HepG2 (cell line): Measurements from ENCODE around the gene PRKN. TPM values are rescaled to one million over a fixed set of nuclear protein-coding genes. Genes with fewer than 3 reads are reported as not detected.
A peak's percentile ranks its signal among the peaks of the same experiment; 100 is the strongest.

ENCODE experiments used
- ATAC-seq: fragments of 200-7000 bp; cut with Tn5 transposase; 3 replicates; pipeline ENCODE4 v1.9.1; 2020; ENCODE audit warnings: mild to moderate bottlenecking, moderate library complexity
- BruUV-seq: library from RNA; stranded (reverse); fragments of 400-500 nt; replicated peaks from 2 replicates; lab custom pipeline; 2021; lab: Mats Ljungman, UMichigan
- CTCF ChIA-PET: fragments of 300-600 bp; formaldehyde crosslinking; extraction: SDS; loops from one replicate; lab custom pipeline; 2021; ENCODE audit warnings: low total read pairs, inconsistent platforms, low intra/inter-chr PET ratio; lab: Yijun Ruan, JAX
- POLR2A ChIA-PET: fragments of 350-600 bp; sonication (Branson Sonifier 250); formaldehyde crosslinking; loops from one replicate; lab custom pipeline; 2020; ENCODE audit warnings: antibody characterized with exemption, inconsistent platforms; lab: Yijun Ruan, JAX
- DNase-seq: peaks from one replicate; pipeline ENCODE4 v3.0.0-alpha.2; 2015; ENCODE audit warnings: low spot score
- FAIRE-seq: peaks from 3 replicates; lab custom pipeline; 2011; peaks lifted over from hg19 to GRCh38; lab: Jason Lieb, UNC
- H2AFZ ChIP-seq: one replicate; pipeline ENCODE4 v1.6.1; 2011; ENCODE audit warnings: low read length, inconsistent platforms
- H3K27ac ChIP-seq: fragments of 300-600 bp; 3 replicates; pipeline ENCODE4 v1.8.0; 2011; ENCODE audit warnings: mixed run types, mild to moderate bottlenecking, mixed read lengths, low read length, inconsistent platforms; ENCODE audit not compliant: insufficient read depth; ENCODE audit errors: extremely low read length
- H3K27me3 ChIP-seq, 2 experiments: fragments of 200-600 bp in 1 of 2; 2 replicates in 1 of 2; 3 replicates in 1 of 2; pipeline versions ENCODE4 v1.6.0 to v1.8.0; 2011; ENCODE audit warnings: low read length in 2 of 2, mild to moderate bottlenecking in 2 of 2, moderate library complexity in 2 of 2, inconsistent platforms in 1 of 2; ENCODE audit not compliant: insufficient read depth in 2 of 2, control insufficient read depth in 1 of 2
- H3K36me3 ChIP-seq, 2 experiments: fragments of 200-600 bp in 1 of 2; replicated peaks in 1 of 2; 2 replicates in 1 of 2; 3 replicates in 1 of 2; pipeline versions ENCODE4 v1.5.1 to v1.8.0; 2011; ENCODE audit warnings: low read length in 2 of 2, inconsistent platforms in 1 of 2; ENCODE audit not compliant: insufficient read depth in 2 of 2, control insufficient read depth in 1 of 2
- H3K4me1 ChIP-seq: 2 replicates; pipeline ENCODE4 v1.5.1; 2012; ENCODE audit warnings: low read length, inconsistent platforms; ENCODE audit not compliant: insufficient read depth
- H3K4me2 ChIP-seq: 2 replicates; pipeline ENCODE4 v1.6.0; 2011; ENCODE audit warnings: low read depth, low read length, inconsistent platforms
- H3K4me3 ChIP-seq, 3 experiments: fragments of 200-600 bp in 1 of 3; sonication (generic), shearing (Covaris generic) in 1 of 3; replicated peaks in 1 of 3; 2 replicates each; pipeline ENCODE4 v1.5.1; 2011 to 2016; ENCODE audit warnings: low read length in 3 of 3, inconsistent platforms in 2 of 3, low read depth in 2 of 3, mild to moderate bottlenecking in 2 of 3, control low read depth in 1 of 3, mixed read lengths in 1 of 3; ENCODE audit not compliant: insufficient read depth in 1 of 3
- H3K79me2 ChIP-seq: one replicate; pipeline ENCODE4 v1.6.1; 2011; ENCODE audit warnings: low read length, inconsistent platforms; ENCODE audit not compliant: insufficient read depth
- H3K9ac ChIP-seq: 2 replicates; pipeline ENCODE4 v1.6.0; 2011; ENCODE audit warnings: mild to moderate bottlenecking, low read depth, low read length, inconsistent platforms; ENCODE audit not compliant: insufficient read depth
- H3K9me3 ChIP-seq: 2 replicates; pipeline ENCODE4 v1.5.1; 2012; ENCODE audit warnings: mild to moderate bottlenecking, low read length
- H4K20me1 ChIP-seq: 2 replicates; pipeline ENCODE4 v1.6.0; 2011; ENCODE audit warnings: inconsistent platforms, mild to moderate bottlenecking, low read length, moderate library complexity; ENCODE audit not compliant: insufficient read depth
- FOXP1 ChIP-seq, 2 experiments: fragments of 450-650 bp in 1 of 2; IDR thresholded peaks; 2 replicates each; pipeline ENCODE4 v1.6.1; 2017 to 2018; ENCODE audit warnings: antibody characterized with exemption in 1 of 2
- GATAD2A ChIP-seq: IDR thresholded peaks from 2 replicates; pipeline ENCODE4 v1.6.1; 2016
- IRF2 ChIP-seq: IDR thresholded peaks from 2 replicates; pipeline ENCODE4 v1.6.1; 2018; ENCODE audit warnings: missing genetic modification reagents, missing compliant biosample characterization
- MBD4 ChIP-seq: IDR thresholded peaks from 2 replicates; pipeline ENCODE4 v1.6.1; 2012; ENCODE audit warnings: low read length, inconsistent platforms, borderline replicate concordance
- RELA ChIP-seq: sonication (generic); formaldehyde crosslinking; IDR thresholded peaks from 2 replicates; pipeline ENCODE4 v1.4.0; 2020; ENCODE audit warnings: missing genetic modification reagents
- SALL1 ChIP-seq: sonication (generic); formaldehyde crosslinking; IDR thresholded peaks from 2 replicates; pipeline ENCODE4 v1.8.0; 2022; ENCODE audit warnings: mild to moderate bottlenecking, missing genetic modification reagents
- SOX6 ChIP-seq, 2 experiments: fragments of 450-650 bp in 1 of 2; sonication (generic) in 1 of 2; formaldehyde crosslinking in 1 of 2; IDR thresholded peaks; 2 replicates each; pipeline versions ENCODE4 v1.4.0 to v1.6.1; 2017 to 2020; ENCODE audit warnings: antibody characterized with exemption in 1 of 2, mild to moderate bottlenecking in 1 of 2, missing genetic modification reagents in 1 of 2
- SRF ChIP-seq: IDR thresholded peaks from 2 replicates; pipeline ENCODE4 v1.6.1; 2011; ENCODE audit warnings: mild to moderate bottlenecking, low read depth, low read length, moderate library complexity
- WGBS: methylation state at CpG from one replicate; pipeline ENCODE4 v1.1.6; 2017; ENCODE audit warnings: low lambda C conversion rate; 5-methylcytosine and 5-hydroxymethylcytosine counted together
- in situ Hi-C: cut with HindIII; loops from 2 replicates; pipeline ENCODE4 v1.10.0; 2017; ENCODE audit warnings: low pct_unique_long_range_greater_than_20kb; ENCODE audit not compliant: extremely low pct_ligation_motif_present
- intact Hi-C: fragments of 100-400 bp; cut with micrococcal nuclease; formaldehyde crosslinking; loops from one replicate; pipeline ENCODE4 v1.10.0; 2022; ENCODE audit not compliant: unreplicated experiment
- polyA plus RNA-seq, 8 experiments: library from polyadenylated mRNA; depleted of rRNA in 3 of 8; stranded (reverse) in 7 of 8; unstranded in 1 of 8; fragments of >200 nt; fragmentation: Illumina TruSeq in 4 of 8; extraction: Trizol in 4 of 8; gene quantifications; 2 replicates each; pipeline versions ENCODE4 v1.2.1 to v1.2.3, GENCODE V29; 2011 to 2016; ENCODE audit warnings: low read depth in 4 of 8, missing spikeins in 1 of 8, mixed read lengths in 1 of 8; ENCODE audit not compliant: insufficient read depth in 1 of 8
- total RNA-seq, 5 experiments: library from RNA; depleted of rRNA; stranded (reverse); fragments of >200 nt; fragmentation: Illumina TruSeq; extraction: Trizol; gene quantifications; 2 replicates each; pipeline ENCODE4 v1.2.3, GENCODE V29; 2016; ENCODE audit warnings: low read depth in 1 of 5
- TF ChIP-seq, protein P1 (sequence below): IDR thresholded peaks from 2 replicates; pipeline ENCODE4 v1.4.0; 2020; ENCODE audit warnings: mild to moderate bottlenecking, missing genetic modification reagents
- TF ChIP-seq, protein P2 (sequence below): sonication (generic); formaldehyde crosslinking; conservative IDR thresholded peaks from 2 replicates; pipeline ENCODE4 v1.8.0; 2022; ENCODE audit warnings: low read depth, missing genetic modification reagents
- TF ChIP-seq, protein P3 (sequence below): sonication (generic); formaldehyde crosslinking; conservative IDR thresholded peaks from 2 replicates; pipeline ENCODE4 v1.4.0; 2020; ENCODE audit warnings: mild to moderate bottlenecking, missing genetic modification reagents, moderate library complexity
- TF ChIP-seq, protein P4 (sequence below): sonication (generic); formaldehyde crosslinking; IDR thresholded peaks from 2 replicates; pipeline ENCODE4 v1.5.0; 2020; ENCODE audit warnings: missing genetic modification reagents
- TF ChIP-seq, protein P5 (sequence below): sonication (generic); formaldehyde crosslinking; IDR thresholded peaks from 2 replicates; pipeline ENCODE4 v1.4.0; 2020; ENCODE audit warnings: missing genetic modification reagents, borderline replicate concordance

The PRKN gene
- total and polyA plus RNA-seq, 2 of the 13 experiments (the other 11 are each of a cell fraction or from before 2014, with no cell fraction given): 0.31 to 0.44 TPM

DNA sequence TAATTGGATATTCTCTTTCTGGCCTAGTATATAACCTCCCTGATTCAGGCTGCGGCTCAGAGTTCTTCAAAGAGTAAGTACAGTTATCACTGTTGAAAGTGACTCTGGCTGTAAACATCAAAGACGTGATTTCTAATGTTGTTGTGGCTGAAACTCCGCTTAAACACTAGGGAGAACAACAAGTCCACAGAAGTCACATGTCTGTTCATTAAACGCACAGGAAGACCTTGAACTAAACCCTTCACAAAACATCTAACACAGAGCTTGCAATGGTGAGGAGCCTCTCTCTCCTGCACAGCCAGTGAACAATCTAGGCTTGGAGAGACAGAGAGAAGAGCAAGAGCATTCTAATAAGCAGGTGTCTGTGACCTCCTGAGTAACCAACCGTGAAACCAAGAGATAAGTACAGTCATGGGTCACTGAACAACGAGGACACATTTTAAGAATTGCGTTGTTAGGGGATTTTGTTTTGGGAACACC is 249.3 kb downstream of the PRKN start:
- Histone ChIP-seq H3K36me3 (no peaks in the 10 kb centered on the region), H3K4me3 (no peak overlapping the region), H3K4me2 (peak overlapping the region; percentile 19; the same call in 1 of the 2 replicates), H3K79me2 (no peaks in the 10 kb centered on the region), H3K9me3 (no peaks in the 10 kb centered on the region), H2AFZ (no peak overlapping the region), H3K4me1 (peaks cover 12% of the 10 kb centered on the region), H3K27me3 (no peaks in the 10 kb centered on the region), H3K27ac (no peak overlapping the region), H3K9ac (no peak overlapping the region), H4K20me1 (no peaks in the 10 kb centered on the region)
- no TSS peak for BruUV-seq
- WGBS: 4% methylated on average over 7 of the region's 7 CpGs
- ChIA-PET CTCF (no interaction called here), POLR2A (no interaction called here)
- ATAC-seq: peak; percentile 91
- in situ Hi-C loops (no loop called here), intact Hi-C loops (no loop called here)
- FAIRE-seq: no peak
- DNase-seq: peak; percentile 13
- TF ChIP-seq, protein P1, sequence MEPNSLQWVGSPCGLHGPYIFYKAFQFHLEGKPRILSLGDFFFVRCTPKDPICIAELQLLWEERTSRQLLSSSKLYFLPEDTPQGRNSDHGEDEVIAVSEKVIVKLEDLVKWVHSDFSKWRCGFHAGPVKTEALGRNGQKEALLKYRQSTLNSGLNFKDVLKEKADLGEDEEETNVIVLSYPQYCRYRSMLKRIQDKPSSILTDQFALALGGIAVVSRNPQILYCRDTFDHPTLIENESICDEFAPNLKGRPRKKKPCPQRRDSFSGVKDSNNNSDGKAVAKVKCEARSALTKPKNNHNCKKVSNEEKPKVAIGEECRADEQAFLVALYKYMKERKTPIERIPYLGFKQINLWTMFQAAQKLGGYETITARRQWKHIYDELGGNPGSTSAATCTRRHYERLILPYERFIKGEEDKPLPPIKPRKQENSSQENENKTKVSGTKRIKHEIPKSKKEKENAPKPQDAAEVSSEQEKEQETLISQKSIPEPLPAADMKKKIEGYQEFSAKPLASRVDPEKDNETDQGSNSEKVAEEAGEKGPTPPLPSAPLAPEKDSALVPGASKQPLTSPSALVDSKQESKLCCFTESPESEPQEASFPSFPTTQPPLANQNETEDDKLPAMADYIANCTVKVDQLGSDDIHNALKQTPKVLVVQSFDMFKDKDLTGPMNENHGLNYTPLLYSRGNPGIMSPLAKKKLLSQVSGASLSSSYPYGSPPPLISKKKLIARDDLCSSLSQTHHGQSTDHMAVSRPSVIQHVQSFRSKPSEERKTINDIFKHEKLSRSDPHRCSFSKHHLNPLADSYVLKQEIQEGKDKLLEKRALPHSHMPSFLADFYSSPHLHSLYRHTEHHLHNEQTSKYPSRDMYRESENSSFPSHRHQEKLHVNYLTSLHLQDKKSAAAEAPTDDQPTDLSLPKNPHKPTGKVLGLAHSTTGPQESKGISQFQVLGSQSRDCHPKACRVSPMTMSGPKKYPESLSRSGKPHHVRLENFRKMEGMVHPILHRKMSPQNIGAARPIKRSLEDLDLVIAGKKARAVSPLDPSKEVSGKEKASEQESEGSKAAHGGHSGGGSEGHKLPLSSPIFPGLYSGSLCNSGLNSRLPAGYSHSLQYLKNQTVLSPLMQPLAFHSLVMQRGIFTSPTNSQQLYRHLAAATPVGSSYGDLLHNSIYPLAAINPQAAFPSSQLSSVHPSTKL (CRISPR knock-in tag): peak; percentile 40; the same call in 1 of the 2 replicates
- TF ChIP-seq, protein P2, sequence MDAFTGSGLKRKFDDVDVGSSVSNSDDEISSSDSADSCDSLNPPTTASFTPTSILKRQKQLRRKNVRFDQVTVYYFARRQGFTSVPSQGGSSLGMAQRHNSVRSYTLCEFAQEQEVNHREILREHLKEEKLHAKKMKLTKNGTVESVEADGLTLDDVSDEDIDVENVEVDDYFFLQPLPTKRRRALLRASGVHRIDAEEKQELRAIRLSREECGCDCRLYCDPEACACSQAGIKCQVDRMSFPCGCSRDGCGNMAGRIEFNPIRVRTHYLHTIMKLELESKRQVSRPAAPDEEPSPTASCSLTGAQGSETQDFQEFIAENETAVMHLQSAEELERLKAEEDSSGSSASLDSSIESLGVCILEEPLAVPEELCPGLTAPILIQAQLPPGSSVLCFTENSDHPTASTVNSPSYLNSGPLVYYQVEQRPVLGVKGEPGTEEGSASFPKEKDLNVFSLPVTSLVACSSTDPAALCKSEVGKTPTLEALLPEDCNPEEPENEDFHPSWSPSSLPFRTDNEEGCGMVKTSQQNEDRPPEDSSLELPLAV (CRISPR knock-in tag): no peak
- TF ChIP-seq, protein P3, sequence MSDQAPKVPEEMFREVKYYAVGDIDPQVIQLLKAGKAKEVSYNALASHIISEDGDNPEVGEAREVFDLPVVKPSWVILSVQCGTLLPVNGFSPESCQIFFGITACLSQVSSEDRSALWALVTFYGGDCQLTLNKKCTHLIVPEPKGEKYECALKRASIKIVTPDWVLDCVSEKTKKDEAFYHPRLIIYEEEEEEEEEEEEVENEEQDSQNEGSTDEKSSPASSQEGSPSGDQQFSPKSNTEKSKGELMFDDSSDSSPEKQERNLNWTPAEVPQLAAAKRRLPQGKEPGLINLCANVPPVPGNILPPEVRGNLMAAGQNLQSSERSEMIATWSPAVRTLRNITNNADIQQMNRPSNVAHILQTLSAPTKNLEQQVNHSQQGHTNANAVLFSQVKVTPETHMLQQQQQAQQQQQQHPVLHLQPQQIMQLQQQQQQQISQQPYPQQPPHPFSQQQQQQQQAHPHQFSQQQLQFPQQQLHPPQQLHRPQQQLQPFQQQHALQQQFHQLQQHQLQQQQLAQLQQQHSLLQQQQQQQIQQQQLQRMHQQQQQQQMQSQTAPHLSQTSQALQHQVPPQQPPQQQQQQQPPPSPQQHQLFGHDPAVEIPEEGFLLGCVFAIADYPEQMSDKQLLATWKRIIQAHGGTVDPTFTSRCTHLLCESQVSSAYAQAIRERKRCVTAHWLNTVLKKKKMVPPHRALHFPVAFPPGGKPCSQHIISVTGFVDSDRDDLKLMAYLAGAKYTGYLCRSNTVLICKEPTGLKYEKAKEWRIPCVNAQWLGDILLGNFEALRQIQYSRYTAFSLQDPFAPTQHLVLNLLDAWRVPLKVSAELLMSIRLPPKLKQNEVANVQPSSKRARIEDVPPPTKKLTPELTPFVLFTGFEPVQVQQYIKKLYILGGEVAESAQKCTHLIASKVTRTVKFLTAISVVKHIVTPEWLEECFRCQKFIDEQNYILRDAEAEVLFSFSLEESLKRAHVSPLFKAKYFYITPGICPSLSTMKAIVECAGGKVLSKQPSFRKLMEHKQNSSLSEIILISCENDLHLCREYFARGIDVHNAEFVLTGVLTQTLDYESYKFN (CRISPR knock-in tag): peak; percentile 42; the same call in 1 of the 2 replicates
- no peak for TF ChIP-seq SOX6 (IDR thresholded peaks at IDR 0.05)
- peak; percentile 53; the same call in 1 of the 2 replicates for TF ChIP-seq SOX6 (CRISPR knock-in tag; IDR thresholded peaks at IDR 0.05)
- TF ChIP-seq, protein P4, sequence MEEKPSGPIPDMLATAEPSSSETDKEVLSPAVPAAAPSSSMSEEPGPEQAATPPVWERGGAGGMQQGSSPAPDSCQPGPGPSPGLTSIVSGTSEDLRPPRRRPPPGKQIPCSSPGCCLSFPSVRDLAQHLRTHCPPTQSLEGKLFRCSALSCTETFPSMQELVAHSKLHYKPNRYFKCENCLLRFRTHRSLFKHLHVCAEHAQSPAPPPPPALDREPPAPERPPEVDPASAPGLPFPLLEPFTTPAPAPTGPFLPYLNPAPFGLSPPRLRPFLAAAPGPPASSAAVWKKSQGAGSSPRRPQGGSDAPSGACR (CRISPR knock-in tag): no peak
- TF ChIP-seq SALL1 (CRISPR knock-in tag): peak; percentile 18; the same call in 1 of the 2 replicates
- TF ChIP-seq, protein P5, sequence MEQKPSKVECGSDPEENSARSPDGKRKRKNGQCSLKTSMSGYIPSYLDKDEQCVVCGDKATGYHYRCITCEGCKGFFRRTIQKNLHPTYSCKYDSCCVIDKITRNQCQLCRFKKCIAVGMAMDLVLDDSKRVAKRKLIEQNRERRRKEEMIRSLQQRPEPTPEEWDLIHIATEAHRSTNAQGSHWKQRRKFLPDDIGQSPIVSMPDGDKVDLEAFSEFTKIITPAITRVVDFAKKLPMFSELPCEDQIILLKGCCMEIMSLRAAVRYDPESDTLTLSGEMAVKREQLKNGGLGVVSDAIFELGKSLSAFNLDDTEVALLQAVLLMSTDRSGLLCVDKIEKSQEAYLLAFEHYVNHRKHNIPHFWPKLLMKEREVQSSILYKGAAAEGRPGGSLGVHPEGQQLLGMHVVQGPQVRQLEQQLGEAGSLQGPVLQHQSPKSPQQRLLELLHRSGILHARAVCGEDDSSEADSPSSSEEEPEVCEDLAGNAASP (CRISPR knock-in tag): no peak
- TF ChIP-seq GATAD2A (CRISPR knock-in tag): 0 out of 2 replicates have a peak, but pooled peaks have one; percentile 6
- no peak for TF ChIP-seq MBD4
- no peak for TF ChIP-seq SRF
- no peak for TF ChIP-seq IRF2
- TF ChIP-seq RELA: no peak
- TF ChIP-seq FOXP1 (IDR thresholded peaks at IDR 0.05): no peak
- peak; percentile 59 for TF ChIP-seq FOXP1 (CRISPR knock-in tag; IDR thresholded peaks at IDR 0.05)
